ENCODE measurements around the gene KRTAP21-2. TPM values are rescaled to one million over a fixed set of nuclear protein-coding genes. Genes with fewer than 3 reads are reported as not detected.
"Not testable (repeated sequence)": the region's sequence is repeated elsewhere in the genome, so short reads cannot be mapped to it uniquely, and the experiment has no call there.

Gene KRTAP21-2
- not detected in 2 replicates for total RNA-seq

DNA sequence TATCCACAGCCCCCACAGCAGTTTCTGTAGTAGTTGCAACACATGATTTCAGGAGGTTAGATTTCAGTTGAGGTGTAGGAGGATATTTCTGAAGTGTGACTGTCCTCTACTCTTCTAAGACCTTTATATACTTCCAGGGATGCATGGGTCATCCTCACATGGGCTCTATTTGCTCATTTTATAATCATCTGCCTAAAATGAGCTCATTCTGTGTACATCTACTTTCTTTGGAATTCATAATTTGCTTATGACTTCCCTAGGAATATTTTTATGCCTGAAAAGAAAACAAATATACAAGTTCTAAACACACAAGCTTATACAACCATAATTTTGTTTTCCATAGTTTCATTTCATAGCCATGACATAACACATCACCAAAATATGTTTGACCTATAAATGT lies at the start of gene KRTAP21-2:
Gene KRTAP21-2 (minus strand): TSS at position 101 of the 400 bp plus-strand sequence. CDS start 57 bp downstream, at position 44.
- peaks cover 10% of the 10 kb centered on the region for H3K9me3 Mint-ChIP-seq
- H3K27ac Mint-ChIP-seq, result no peak within 1 kb of the TSS
- H3K27me3 Mint-ChIP-seq (ENCODE audit: low read depth), result peaks cover 21% of the 10 kb centered on the region
- peaks cover 2% of the 10 kb centered on the region for H3K4me1 Mint-ChIP-seq (ENCODE audit: low read depth)
- intact Hi-C loops (cut with micrococcal nuclease), result no loop called here
- DNase-seq (ENCODE audit: low spot score), result no peak
- no peaks in the 10 kb centered on the region for H3K36me3 Mint-ChIP-seq (ENCODE audit: low read depth)
- no peak within 1 kb of the TSS for H3K4me3 Mint-ChIP-seq (ENCODE audit: low read depth)

DNA sequence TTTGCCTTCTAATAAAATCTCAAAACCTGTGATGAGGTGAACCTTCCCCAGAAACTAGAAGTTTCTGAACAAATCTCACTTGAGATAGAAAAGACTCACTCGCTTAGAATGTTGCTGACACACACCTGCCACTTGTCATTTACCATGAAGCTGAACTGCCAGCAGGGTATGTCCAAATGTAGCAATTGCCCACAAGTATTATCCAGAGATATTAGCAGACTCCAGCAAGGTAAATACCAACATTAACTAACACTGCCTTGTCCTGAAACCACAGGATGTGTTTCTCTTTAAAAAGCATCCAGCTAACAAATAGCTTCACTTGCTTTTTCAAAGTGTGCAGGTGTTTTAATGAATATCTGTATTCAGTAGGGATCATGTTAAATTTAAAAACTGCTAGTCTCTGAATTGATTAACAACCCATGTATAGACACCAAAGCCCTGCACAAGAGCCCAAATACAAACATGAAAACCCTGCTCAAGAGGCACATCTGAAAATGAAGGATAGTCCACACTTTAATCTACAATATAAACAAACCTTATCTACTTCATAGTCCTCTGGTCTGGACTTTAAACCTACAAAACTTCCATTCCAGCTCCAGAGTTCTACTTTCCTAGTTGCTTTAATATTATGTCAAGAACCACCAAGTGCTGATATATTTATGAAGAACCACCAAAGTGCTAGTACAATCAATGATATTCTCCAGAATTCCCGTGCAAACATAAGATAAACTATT lies 46.7 kb upstream of the KRTAP21-2 start:
- H3K36me3 Mint-ChIP-seq (ENCODE audit: low read depth), result no peaks in the 10 kb centered on the region
- DNase-seq (ENCODE audit: low spot score), result no peak
- no peaks in the 10 kb centered on the region for H3K9me3 Mint-ChIP-seq
- intact Hi-C loops (cut with micrococcal nuclease), result no loop called here
- H3K27ac Mint-ChIP-seq, result no peak overlapping the region
- no peaks in the 10 kb centered on the region for H3K4me1 Mint-ChIP-seq (ENCODE audit: low read depth)
- H3K27me3 Mint-ChIP-seq (ENCODE audit: low read depth), result peaks cover 19% of the 10 kb centered on the region
- no peak overlapping the region for H3K4me3 Mint-ChIP-seq (ENCODE audit: low read depth)

DNA sequence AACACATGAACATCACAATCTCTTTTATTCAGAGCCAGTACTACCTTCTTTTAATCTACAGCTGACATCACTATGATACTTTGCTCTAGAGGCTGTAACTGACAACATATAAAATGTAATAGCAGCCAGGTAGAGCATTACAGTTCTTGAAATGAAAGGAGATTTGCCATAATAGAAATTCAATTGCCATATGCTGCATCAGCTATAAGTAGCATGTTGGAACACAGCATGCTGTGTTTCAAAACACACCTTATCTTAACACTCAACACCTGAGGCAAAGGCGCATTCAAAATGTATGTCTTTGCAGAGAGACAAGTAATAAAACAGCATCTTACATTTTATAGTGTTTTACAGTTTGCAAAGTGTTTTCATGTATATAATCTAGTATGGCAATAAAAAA lies 32.2 kb upstream of the KRTAP21-2 start:
- Mint-ChIP-seq H3K4me1 (ENCODE audit: low read depth) (no peaks in the 10 kb centered on the region), H3K27me3 (ENCODE audit: low read depth) (peaks cover 9% of the 10 kb centered on the region), H3K4me3 (ENCODE audit: low read depth) (no peak overlapping the region), H3K9me3 (no peaks in the 10 kb centered on the region), H3K27ac (no peak overlapping the region), H3K36me3 (ENCODE audit: low read depth) (no peaks in the 10 kb centered on the region)
- intact Hi-C loops (cut with micrococcal nuclease), result no loop called here
- no peak for DNase-seq (ENCODE audit: low spot score)

DNA sequence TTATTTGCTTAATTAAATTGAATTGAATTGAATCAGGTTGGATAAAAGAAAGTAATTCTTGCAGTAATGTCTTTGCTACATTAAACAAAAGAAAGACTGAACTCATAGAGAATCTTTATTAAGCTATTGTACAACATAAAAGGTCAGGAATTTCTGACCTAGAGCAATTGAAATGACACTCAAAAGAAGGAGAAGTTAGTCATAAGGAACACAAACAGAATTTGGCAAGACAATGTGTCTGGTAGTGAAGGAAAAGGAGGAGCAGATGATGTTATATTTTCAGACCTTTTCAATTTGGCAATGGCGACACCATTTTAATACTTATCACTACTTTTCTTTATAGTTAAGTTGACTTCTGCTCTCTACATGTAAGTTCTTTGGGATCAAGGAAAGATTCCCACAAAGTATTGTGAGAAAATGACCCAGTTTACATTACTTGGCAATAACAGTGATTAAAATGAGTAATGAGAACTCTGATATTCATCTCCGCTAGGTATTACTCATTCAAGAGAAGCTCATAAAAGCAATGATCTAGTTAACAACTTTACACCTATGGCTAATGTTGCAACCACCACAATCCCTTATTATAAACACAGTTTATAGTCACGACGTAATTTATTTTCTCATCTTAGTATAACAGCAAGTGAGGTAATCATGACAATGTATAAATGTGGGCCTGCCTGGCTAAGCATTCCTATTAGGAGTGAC lies 22.8 kb upstream of the KRTAP21-2 start:
- intact Hi-C loops (cut with micrococcal nuclease), result no loop called here
- no peaks in the 10 kb centered on the region for H3K36me3 Mint-ChIP-seq (ENCODE audit: low read depth)
- no peak for DNase-seq (ENCODE audit: low spot score)
- no peak overlapping the region for H3K4me3 Mint-ChIP-seq (ENCODE audit: low read depth)
- H3K27me3 Mint-ChIP-seq (ENCODE audit: low read depth), result peaks cover under 1% of the 10 kb centered on the region
- H3K4me1 Mint-ChIP-seq (ENCODE audit: low read depth), result no peaks in the 10 kb centered on the region
- no peaks in the 10 kb centered on the region for H3K9me3 Mint-ChIP-seq
- no peak overlapping the region for H3K27ac Mint-ChIP-seq

DNA sequence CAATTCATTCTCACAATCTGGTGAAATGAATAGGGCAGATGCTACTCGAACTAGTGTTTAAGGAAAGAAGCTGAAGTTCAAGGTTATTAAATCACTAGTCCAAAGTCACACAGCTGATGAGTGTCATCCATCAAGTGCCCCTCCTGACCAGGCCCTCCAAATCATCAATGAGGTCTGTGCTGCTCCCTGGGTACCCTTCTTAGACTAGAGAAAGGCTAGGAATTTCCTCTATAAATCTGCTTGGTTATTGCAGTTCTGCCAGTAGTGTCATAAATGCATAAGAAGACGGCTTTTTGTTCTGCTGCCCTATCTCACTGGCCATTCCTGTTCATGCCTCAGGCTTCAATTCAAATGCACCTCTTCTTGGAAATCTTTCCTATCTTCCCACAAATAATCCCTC lies 13.7 kb upstream of the KRTAP21-2 start:
- Mint-ChIP-seq H3K4me3 (ENCODE audit: low read depth) (no peak overlapping the region), H3K9me3 (peaks cover 5% of the 10 kb centered on the region), H3K27me3 (ENCODE audit: low read depth) (peaks cover 19% of the 10 kb centered on the region), H3K27ac (no peak overlapping the region), H3K36me3 (ENCODE audit: low read depth) (no peaks in the 10 kb centered on the region), H3K4me1 (ENCODE audit: low read depth) (no peaks in the 10 kb centered on the region)
- intact Hi-C loops (cut with micrococcal nuclease), result no loop called here
- DNase-seq (ENCODE audit: low spot score), result no peak

DNA sequence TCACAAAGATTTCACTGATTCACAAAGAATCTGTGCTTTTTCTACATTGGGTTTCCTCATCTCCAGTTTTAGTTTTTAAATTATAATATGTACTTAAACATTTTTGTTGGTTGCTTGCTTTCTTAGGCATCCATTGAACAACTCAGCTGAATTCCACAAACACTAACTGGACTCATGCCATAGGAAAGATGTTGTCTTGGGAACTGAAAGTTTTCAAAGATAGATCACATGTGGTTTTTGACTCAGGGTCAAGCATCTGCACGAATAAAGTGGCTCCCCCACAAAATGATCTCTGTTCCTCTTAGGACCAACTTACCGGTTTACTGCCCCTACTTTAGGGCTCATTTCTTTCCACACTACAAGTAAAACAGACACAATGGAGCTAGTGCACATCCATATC lies 11.2 kb upstream of the KRTAP21-2 start:
- H3K27me3 Mint-ChIP-seq (ENCODE audit: low read depth), result peaks cover 21% of the 10 kb centered on the region
- no peak for DNase-seq (ENCODE audit: low spot score)
- no peak overlapping the region for H3K4me3 Mint-ChIP-seq (ENCODE audit: low read depth)
- no peak overlapping the region for H3K27ac Mint-ChIP-seq
- intact Hi-C loops (cut with micrococcal nuclease), result no loop called here
- H3K36me3 Mint-ChIP-seq (ENCODE audit: low read depth), result no peaks in the 10 kb centered on the region
- no peaks in the 10 kb centered on the region for H3K4me1 Mint-ChIP-seq (ENCODE audit: low read depth)
- H3K9me3 Mint-ChIP-seq, result peaks cover 5% of the 10 kb centered on the region

DNA sequence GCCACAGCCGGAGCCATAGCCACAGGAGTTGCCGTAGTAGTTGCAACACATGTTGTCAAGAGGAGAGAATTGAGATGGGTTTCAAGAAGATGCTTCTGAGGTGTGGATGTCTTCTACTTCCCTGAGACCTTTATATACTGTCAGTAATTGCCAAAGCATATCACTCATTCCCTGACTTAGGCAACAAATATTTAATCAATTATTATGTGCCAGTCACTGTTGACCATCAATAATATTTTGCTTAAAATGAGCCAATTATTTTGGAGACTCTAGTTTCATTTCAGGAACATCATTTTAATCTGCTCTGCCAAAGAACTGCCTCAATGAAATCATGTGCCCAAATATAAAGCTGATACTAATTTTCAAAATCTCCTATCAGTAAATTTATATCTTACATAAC lies 8.3 kb upstream of the KRTAP21-2 start, which contains the start of gene KRTAP21-1:
Gene KRTAP21-1 (minus strand): TSS at position 101 of the 400 bp plus-strand sequence. CDS start 50 bp downstream, at position 51.
- intact Hi-C loops (cut with micrococcal nuclease); H3K27ac Mint-ChIP-seq; H3K9me3 Mint-ChIP-seq; H3K4me3 Mint-ChIP-seq (ENCODE audit: low read depth); H3K4me1 Mint-ChIP-seq (ENCODE audit: low read depth); DNase-seq (ENCODE audit: low spot score); H3K36me3 Mint-ChIP-seq (ENCODE audit: low read depth): not testable (repeated sequence)
- H3K27me3 Mint-ChIP-seq (ENCODE audit: low read depth), result peaks cover 21% of the 10 kb centered on the region

DNA sequence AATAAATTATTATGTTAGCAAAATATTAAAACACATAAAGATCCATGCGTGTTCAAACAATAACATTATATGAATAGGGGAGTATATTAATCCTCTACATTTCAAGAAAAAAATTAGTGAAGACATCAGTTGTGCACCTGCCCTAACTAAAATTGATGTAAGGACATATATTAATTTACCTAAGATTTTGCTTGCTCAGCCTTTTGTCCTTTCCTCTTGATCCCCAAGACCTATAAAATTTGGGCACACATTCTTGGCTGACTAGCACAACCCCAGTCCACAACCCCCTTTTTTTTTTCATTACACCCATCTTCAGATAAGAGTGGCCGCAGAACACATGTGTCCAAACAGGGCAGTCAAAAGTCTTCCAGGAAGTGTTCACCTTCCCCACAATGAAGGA lies 6.6 kb downstream of the KRTAP21-2 start:
- no peaks in the 10 kb centered on the region for H3K9me3 Mint-ChIP-seq
- no peaks in the 10 kb centered on the region for H3K4me1 Mint-ChIP-seq (ENCODE audit: low read depth)
- DNase-seq (ENCODE audit: low spot score), result no peak
- H3K36me3 Mint-ChIP-seq (ENCODE audit: low read depth), result no peaks in the 10 kb centered on the region
- H3K27me3 Mint-ChIP-seq (ENCODE audit: low read depth), result peaks cover 30% of the 10 kb centered on the region
- intact Hi-C loops (cut with micrococcal nuclease), result no loop called here
- no peak overlapping the region for H3K4me3 Mint-ChIP-seq (ENCODE audit: low read depth)
- H3K27ac Mint-ChIP-seq, result no peak overlapping the region

DNA sequence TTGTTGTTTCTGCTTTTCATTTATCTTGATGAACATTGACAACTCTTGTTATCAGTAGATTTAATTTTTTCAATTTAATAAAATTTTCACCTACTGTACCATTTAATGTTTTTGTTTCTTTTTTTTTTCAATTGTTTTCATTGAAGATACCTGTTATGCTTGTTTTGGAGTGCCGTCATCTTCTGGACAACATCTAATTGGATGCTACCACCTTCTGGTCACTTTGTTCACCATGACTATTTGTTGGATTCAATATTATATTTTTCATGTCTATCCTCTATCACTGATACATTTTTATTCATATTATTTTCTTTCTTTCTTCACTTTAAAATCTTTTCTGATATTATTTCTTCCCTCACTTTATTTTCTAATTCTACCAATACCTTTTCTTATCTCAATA lies 14.0 kb downstream of the KRTAP21-2 start:
- Mint-ChIP-seq H3K27ac (no peak overlapping the region), H3K4me3 (ENCODE audit: low read depth) (no peak overlapping the region), H3K9me3 (peaks cover 22% of the 10 kb centered on the region), H3K27me3 (ENCODE audit: low read depth) (peaks cover 28% of the 10 kb centered on the region), H3K4me1 (ENCODE audit: low read depth) (peaks cover 1% of the 10 kb centered on the region), H3K36me3 (ENCODE audit: low read depth) (peaks cover 14% of the 10 kb centered on the region)
- no peak for DNase-seq (ENCODE audit: low spot score)
- intact Hi-C loops (cut with micrococcal nuclease), result loop anchor here (10.0 kb wide), 1 partner anchor 228 kb away; the partner anchor contains the start of gene KRTAP19-5

DNA sequence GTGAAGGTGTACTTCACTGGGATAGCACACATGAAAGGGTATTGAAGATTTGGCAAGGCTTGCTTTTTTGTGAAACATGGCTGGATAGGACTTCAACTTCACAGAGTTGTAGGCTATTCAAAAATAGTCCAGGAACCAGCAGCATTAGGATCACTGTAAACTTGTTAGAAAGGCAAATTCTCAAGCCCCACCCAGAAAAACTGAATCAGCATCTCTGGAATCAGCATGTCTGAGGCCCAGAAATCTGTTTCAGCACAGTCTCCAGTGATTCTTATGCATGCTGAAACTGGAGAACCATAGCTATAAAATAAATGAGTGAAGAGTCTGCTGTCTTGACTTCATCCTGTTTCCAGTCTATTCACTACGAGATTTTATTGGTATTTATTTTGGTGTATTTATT lies 20.3 kb downstream of the KRTAP21-2 start:
- intact Hi-C loops (cut with micrococcal nuclease), result no loop called here
- H3K36me3 Mint-ChIP-seq (ENCODE audit: low read depth), result peaks cover 55% of the 10 kb centered on the region
- H3K4me1 Mint-ChIP-seq (ENCODE audit: low read depth), result peaks cover 7% of the 10 kb centered on the region
- no peak overlapping the region for H3K27ac Mint-ChIP-seq
- peaks cover 7% of the 10 kb centered on the region for H3K27me3 Mint-ChIP-seq (ENCODE audit: low read depth)
- peaks cover 72% of the 10 kb centered on the region for H3K9me3 Mint-ChIP-seq
- DNase-seq (ENCODE audit: low spot score), result no peak
- H3K4me3 Mint-ChIP-seq (ENCODE audit: low read depth), result no peak overlapping the region

DNA sequence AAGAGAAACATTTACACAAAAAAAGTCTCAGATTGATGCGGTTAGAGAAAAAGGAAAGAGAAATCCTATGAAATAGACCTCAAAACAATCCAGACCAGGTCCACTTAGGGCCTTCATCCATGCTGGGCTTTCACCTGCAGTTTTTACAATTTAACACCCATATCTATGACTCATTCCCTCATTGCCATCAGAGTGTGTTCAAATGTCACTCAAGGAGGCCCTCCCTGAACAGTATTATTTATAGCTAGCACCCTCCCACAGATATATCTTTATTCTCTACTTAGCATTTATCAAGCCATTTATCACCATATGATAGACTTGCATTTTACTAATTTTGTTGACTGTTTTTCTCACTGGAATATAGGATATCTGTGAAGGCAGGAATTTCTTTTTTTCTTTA lies 27.7 kb downstream of the KRTAP21-2 start:
- H3K27ac Mint-ChIP-seq, result peak overlapping the region; percentile 56
- no peak overlapping the region for H3K4me3 Mint-ChIP-seq (ENCODE audit: low read depth)
- no peaks in the 10 kb centered on the region for H3K27me3 Mint-ChIP-seq (ENCODE audit: low read depth)
- H3K4me1 Mint-ChIP-seq (ENCODE audit: low read depth), result peaks cover 35% of the 10 kb centered on the region
- intact Hi-C loops (cut with micrococcal nuclease), result loop anchor here (2.0 to 10.0 kb wide), 7 partner anchors 358 to 1945 kb away; partner anchors contain the start of gene CCT8
- H3K36me3 Mint-ChIP-seq (ENCODE audit: low read depth), result peaks cover 40% of the 10 kb centered on the region
- peaks cover 47% of the 10 kb centered on the region for H3K9me3 Mint-ChIP-seq
- no peak for DNase-seq (ENCODE audit: low spot score)

DNA sequence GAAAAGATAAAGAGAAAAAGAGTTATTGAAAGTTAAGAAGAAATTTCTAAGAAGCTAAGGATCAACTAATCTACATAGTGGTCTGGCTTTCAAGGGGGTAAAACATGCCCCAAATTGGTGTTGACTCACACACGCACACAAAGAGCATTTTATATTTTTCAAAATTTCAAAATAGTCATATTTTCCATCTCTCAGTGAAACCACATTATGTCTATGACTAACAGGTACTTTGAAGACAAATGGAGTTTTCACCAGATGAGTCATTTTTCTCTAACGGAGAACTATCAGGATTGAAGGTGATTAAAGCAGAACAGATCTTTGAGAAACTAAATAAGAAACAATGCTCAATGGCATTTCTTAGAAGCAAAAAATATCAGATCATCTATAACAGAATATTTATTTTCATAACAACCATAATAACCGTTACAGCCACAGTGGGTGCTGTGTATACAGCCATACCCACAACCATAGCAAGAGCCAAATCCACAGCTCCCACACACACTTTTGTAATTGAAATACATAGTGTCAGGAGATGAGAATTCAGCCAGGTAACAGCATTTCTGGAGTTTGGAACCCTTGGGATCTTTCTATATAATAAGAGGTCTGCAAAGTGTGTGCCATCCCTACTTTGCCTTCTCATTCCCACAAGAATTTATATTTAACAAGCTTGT lies 28.7 kb downstream of the KRTAP21-2 start, which contains the start of gene KRTAP21-3:
Gene KRTAP21-3 (minus strand): TSS at position 539 of the 671 bp plus-strand sequence. CDS start 18 bp downstream, at position 521.
- H3K4me1 Mint-ChIP-seq (ENCODE audit: low read depth), result peaks cover 36% of the 10 kb centered on the region
- intact Hi-C loops (cut with micrococcal nuclease), result loop anchor here (1.0 to 10.0 kb wide), 9 partner anchors 8 to 1944 kb away; partner anchors contain the start of gene CCT8
- peaks cover 40% of the 10 kb centered on the region for H3K36me3 Mint-ChIP-seq (ENCODE audit: low read depth)
- H3K27me3 Mint-ChIP-seq (ENCODE audit: low read depth), result no peaks in the 10 kb centered on the region
- DNase-seq (ENCODE audit: low spot score), result no peak
- H3K9me3 Mint-ChIP-seq, result peaks cover 45% of the 10 kb centered on the region
- no peak within 1 kb of the TSS for H3K4me3 Mint-ChIP-seq (ENCODE audit: low read depth)
- H3K27ac Mint-ChIP-seq, result peak within 1 kb of the TSS; percentile 86

All from activated T-helper 2 cell treated with anti-CD3 and anti-CD28 coated beads, Interferon-gamma antibody, Interleukin-2, Interleukin-4, amounts not matched to agents 10 μg/mL and 5 μg/mL and 100 μg/mL, durations not matched to agents 14 hours and 24 hours and 36 hours (primary cell).